B cell (primary cell): ENCODE data around the gene GRK3.
"Not testable (repeated sequence)": the region's sequence is repeated elsewhere in the genome, so short reads cannot be mapped to it uniquely, and the experiment has no call there.

Source experiments
- EZH2 ChIP-seq: IDR thresholded peaks from 2 replicates; pipeline ENCODE4 v1.6.1; 2012; ENCODE audit warnings: borderline replicate concordance, low read depth, mild to moderate bottlenecking, moderate library complexity, low read length; ENCODE audit not compliant: insufficient read depth, poor library complexity, severe bottlenecking
- TF ChIP-seq, protein P1 (sequence below): fragments of 200-600 bp; IDR thresholded peaks from one replicate; pipeline ENCODE4 v1.8.0; 2022; ENCODE audit warnings: antibody characterized with exemption, mild to moderate bottlenecking

DNA sequence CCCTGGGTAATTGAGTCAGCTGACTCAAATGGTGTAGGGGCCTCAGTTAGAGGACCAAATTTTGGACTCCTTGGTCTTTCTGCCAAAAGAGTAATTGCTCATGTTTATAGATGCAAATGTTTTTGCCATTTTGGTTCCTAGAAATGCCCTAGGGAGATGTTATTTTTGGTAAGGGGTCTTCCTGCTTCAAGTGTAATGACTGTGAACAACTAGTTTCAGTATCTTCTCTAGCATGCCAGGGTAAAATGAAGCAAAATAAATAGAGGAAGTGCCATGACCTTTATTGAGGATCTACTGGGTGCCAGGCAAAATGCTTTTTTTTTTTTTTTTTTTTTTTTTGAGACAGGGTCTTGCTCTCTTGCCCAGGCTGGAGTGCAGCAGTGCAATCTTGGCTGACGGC, 2.5 kb upstream of the GRK3 start:
- TF ChIP-seq, protein P1, sequence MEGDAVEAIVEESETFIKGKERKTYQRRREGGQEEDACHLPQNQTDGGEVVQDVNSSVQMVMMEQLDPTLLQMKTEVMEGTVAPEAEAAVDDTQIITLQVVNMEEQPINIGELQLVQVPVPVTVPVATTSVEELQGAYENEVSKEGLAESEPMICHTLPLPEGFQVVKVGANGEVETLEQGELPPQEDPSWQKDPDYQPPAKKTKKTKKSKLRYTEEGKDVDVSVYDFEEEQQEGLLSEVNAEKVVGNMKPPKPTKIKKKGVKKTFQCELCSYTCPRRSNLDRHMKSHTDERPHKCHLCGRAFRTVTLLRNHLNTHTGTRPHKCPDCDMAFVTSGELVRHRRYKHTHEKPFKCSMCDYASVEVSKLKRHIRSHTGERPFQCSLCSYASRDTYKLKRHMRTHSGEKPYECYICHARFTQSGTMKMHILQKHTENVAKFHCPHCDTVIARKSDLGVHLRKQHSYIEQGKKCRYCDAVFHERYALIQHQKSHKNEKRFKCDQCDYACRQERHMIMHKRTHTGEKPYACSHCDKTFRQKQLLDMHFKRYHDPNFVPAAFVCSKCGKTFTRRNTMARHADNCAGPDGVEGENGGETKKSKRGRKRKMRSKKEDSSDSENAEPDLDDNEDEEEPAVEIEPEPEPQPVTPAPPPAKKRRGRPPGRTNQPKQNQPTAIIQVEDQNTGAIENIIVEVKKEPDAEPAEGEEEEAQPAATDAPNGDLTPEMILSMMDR, result not testable (repeated sequence)
- TF ChIP-seq EZH2, result not testable (repeated sequence)
